Measurements from ENCODE around the gene TP53INP2. TPM values are rescaled to one million over a fixed set of nuclear protein-coding genes. Genes with fewer than 3 reads are reported as not detected.

The TP53INP2 gene
- total and polyA plus RNA-seq, 2 experiments from 2014 or later, result 2.7 to 3.3 TPM

DNA sequence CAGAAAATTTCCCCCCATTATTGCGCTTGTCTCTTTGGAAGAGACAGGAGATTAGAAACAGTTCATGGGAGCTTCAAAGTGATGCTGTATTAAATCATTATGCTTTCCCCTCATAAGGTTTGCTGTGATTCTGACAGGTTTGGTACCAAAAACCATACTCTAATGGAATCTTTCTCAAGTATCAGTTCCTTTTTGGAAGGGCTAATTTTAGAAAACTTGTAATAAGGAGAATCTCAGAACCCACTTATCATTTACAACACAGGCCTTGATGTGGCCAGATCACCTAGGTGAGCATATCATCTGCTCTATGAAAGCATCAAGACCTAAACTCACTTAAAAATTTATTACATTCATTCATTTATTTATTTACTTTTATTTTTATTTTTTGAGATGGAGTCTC is 51.2 kb downstream of the TP53INP2 start (continued):
- TF ChIP-seq ZNF462 (CRISPR knock-in tag; IDR thresholded peaks at IDR 0.05) (no peak), ZNF114 (CRISPR knock-in tag; IDR thresholded peaks at IDR 0.05) (no peak), EZH2phosphoT487 (IDR thresholded peaks at IDR 0.05; ENCODE audit: unreplicated experiment) (no peak), STAT1 (IDR thresholded peaks at IDR 0.05; ENCODE audit: unreplicated experiment) (no peak), CREB1 (CRISPR knock-in tag; IDR thresholded peaks at IDR 0.05; ENCODE audit: low read depth) (no peak)

GRCh38 chr20:34762031-34762555 is 57.9 kb downstream of the TP53INP2 start:
- Histone ChIP-seq H3K4me1 (ENCODE audit: insufficient read depth) (no peaks in the 10 kb centered on the region), H3F3A (replicated peaks; ENCODE audit: low read depth) (no peaks in the 10 kb centered on the region), H3K4me2 (no peak overlapping the region), H3K27ac (ENCODE audit: low read depth) (no peak overlapping the region), H3K4me3 (no peak overlapping the region), H3K36me3 (ENCODE audit: insufficient read depth) (0 out of 2 replicates have a peak, but pooled peaks cover 1% of the 10 kb centered on the region), H3K27me3 (ENCODE audit: insufficient read depth) (no peaks in the 10 kb centered on the region), H4K20me1 (replicated peaks; ENCODE audit: insufficient read depth) (no peaks in the 10 kb centered on the region), H3K79me2 (replicated peaks; ENCODE audit: insufficient read depth) (no peaks in the 10 kb centered on the region), H3K9me2 (ENCODE audit: insufficient read depth) (no peaks in the 10 kb centered on the region), H2AFZ (no peak overlapping the region)
- H3K36me3 Mint-ChIP-seq (ENCODE audit: low read depth), result peaks cover 9% of the 10 kb centered on the region; the same call in 2 of the 3 replicates
- no peak overlapping the region for H3K27ac Mint-ChIP-seq
- no peaks in the 10 kb centered on the region for H3K4me1 Mint-ChIP-seq
- H3K4me3 Mint-ChIP-seq, result no peak overlapping the region
- H3K27me3 Mint-ChIP-seq (ENCODE audit: insufficient read depth, low read depth, poor library complexity), result no peaks in the 10 kb centered on the region
- ATAC-seq (no peak), DNase-seq (ENCODE audit: low spot score) (no peak)
- H3K9me3 Mint-ChIP-seq, result no peaks in the 10 kb centered on the region
- no peak for TF ChIP-seq STAT1 (IDR thresholded peaks at IDR 0.05; ENCODE audit: unreplicated experiment)
- TF ChIP-seq ZNF114 (CRISPR knock-in tag; IDR thresholded peaks at IDR 0.05), result no peak
- TF ChIP-seq, protein P1, sequence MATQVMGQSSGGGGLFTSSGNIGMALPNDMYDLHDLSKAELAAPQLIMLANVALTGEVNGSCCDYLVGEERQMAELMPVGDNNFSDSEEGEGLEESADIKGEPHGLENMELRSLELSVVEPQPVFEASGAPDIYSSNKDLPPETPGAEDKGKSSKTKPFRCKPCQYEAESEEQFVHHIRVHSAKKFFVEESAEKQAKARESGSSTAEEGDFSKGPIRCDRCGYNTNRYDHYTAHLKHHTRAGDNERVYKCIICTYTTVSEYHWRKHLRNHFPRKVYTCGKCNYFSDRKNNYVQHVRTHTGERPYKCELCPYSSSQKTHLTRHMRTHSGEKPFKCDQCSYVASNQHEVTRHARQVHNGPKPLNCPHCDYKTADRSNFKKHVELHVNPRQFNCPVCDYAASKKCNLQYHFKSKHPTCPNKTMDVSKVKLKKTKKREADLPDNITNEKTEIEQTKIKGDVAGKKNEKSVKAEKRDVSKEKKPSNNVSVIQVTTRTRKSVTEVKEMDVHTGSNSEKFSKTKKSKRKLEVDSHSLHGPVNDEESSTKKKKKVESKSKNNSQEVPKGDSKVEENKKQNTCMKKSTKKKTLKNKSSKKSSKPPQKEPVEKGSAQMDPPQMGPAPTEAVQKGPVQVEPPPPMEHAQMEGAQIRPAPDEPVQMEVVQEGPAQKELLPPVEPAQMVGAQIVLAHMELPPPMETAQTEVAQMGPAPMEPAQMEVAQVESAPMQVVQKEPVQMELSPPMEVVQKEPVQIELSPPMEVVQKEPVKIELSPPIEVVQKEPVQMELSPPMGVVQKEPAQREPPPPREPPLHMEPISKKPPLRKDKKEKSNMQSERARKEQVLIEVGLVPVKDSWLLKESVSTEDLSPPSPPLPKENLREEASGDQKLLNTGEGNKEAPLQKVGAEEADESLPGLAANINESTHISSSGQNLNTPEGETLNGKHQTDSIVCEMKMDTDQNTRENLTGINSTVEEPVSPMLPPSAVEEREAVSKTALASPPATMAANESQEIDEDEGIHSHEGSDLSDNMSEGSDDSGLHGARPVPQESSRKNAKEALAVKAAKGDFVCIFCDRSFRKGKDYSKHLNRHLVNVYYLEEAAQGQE (IDR thresholded peaks at IDR 0.05; ENCODE audit: unreplicated experiment), result no peak
- TF ChIP-seq, protein P2, sequence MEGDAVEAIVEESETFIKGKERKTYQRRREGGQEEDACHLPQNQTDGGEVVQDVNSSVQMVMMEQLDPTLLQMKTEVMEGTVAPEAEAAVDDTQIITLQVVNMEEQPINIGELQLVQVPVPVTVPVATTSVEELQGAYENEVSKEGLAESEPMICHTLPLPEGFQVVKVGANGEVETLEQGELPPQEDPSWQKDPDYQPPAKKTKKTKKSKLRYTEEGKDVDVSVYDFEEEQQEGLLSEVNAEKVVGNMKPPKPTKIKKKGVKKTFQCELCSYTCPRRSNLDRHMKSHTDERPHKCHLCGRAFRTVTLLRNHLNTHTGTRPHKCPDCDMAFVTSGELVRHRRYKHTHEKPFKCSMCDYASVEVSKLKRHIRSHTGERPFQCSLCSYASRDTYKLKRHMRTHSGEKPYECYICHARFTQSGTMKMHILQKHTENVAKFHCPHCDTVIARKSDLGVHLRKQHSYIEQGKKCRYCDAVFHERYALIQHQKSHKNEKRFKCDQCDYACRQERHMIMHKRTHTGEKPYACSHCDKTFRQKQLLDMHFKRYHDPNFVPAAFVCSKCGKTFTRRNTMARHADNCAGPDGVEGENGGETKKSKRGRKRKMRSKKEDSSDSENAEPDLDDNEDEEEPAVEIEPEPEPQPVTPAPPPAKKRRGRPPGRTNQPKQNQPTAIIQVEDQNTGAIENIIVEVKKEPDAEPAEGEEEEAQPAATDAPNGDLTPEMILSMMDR (conservative IDR thresholded peaks at IDR 0.05; ENCODE audit: low read depth in 2 of 2), result no peak
- no peak for TF ChIP-seq CREB1 (CRISPR knock-in tag; IDR thresholded peaks at IDR 0.05; ENCODE audit: low read depth)
